PFSK-1 (cell line): ENCODE measurements around the gene PALD1.

Experiments used
- FOXP2 ChIP-seq: optimal IDR thresholded peaks from 2 replicates; pipeline ENCODE3; 2011; ENCODE audit warnings: borderline replicate concordance, control low read depth, inconsistent platforms; ENCODE audit not compliant: insufficient read depth; ENCODE audit errors: extremely low read length, extremely low read depth
- POLR2AphosphoS5 ChIP-seq: IDR thresholded peaks from 2 replicates; pipeline ENCODE4 v1.6.1; 2012; ENCODE audit warnings: low read depth, mild to moderate bottlenecking, control low read depth, low read length, moderate library complexity
- SIN3A ChIP-seq: IDR thresholded peaks from 2 replicates; pipeline ENCODE4 v1.6.1; 2012; ENCODE audit warnings: mild to moderate bottlenecking, low read length, moderate library complexity, borderline replicate concordance; ENCODE audit not compliant: insufficient read depth
- TAF1 ChIP-seq: IDR thresholded peaks from 2 replicates; pipeline ENCODE4 v1.6.1; 2012; ENCODE audit warnings: low read length, control low read depth, borderline replicate concordance; ENCODE audit not compliant: insufficient read depth
- TF ChIP-seq, protein P1 (sequence below), 2 experiments: IDR thresholded peaks; 2 replicates each; pipeline versions ENCODE4 v1.6.1 to v1.8.0; 2011 to 2012; ENCODE audit warnings: low read depth in 2 of 2, low read length in 2 of 2, control low read depth in 1 of 2, inconsistent platforms in 1 of 2, mild to moderate bottlenecking in 1 of 2, moderate library complexity in 1 of 2; ENCODE audit not compliant: insufficient read depth in 1 of 2

Gene PALD1

GRCh38 chr10:70592746-70593512, 114.4 kb downstream of the PALD1 start:
- TF ChIP-seq SIN3A = no peak
- no peak for TF ChIP-seq POLR2AphosphoS5
- no peak for TF ChIP-seq TAF1
- no peak for TF ChIP-seq FOXP2
- TF ChIP-seq, protein P1, sequence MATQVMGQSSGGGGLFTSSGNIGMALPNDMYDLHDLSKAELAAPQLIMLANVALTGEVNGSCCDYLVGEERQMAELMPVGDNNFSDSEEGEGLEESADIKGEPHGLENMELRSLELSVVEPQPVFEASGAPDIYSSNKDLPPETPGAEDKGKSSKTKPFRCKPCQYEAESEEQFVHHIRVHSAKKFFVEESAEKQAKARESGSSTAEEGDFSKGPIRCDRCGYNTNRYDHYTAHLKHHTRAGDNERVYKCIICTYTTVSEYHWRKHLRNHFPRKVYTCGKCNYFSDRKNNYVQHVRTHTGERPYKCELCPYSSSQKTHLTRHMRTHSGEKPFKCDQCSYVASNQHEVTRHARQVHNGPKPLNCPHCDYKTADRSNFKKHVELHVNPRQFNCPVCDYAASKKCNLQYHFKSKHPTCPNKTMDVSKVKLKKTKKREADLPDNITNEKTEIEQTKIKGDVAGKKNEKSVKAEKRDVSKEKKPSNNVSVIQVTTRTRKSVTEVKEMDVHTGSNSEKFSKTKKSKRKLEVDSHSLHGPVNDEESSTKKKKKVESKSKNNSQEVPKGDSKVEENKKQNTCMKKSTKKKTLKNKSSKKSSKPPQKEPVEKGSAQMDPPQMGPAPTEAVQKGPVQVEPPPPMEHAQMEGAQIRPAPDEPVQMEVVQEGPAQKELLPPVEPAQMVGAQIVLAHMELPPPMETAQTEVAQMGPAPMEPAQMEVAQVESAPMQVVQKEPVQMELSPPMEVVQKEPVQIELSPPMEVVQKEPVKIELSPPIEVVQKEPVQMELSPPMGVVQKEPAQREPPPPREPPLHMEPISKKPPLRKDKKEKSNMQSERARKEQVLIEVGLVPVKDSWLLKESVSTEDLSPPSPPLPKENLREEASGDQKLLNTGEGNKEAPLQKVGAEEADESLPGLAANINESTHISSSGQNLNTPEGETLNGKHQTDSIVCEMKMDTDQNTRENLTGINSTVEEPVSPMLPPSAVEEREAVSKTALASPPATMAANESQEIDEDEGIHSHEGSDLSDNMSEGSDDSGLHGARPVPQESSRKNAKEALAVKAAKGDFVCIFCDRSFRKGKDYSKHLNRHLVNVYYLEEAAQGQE (IDR thresholded peaks at IDR 0.05; ENCODE audit: insufficient read depth in 1 of 2, low read depth in 2 of 2, low read length in 2 of 2) = no peak

DNA sequence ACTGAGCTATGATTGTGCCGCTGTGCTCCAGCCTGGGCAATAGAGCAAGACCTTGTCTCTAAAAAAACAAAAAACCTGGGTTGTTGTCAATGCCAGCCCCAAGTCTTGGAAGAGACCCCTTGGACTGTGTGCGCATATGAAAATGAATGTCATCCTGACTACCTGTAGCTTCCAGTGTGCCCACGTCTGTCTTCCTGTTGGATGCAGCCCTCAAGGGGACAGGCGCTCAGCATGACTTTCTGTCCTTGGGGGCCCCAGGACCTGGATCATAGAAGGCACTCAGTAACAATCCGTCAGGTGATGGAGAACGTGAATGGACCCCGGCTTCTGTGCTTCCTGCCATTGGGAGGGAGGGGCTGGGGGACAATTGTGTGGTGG, 114.9 kb downstream of the PALD1 start:
- no peak for TF ChIP-seq SIN3A
- no peak for TF ChIP-seq POLR2AphosphoS5
- no peak for TF ChIP-seq FOXP2
- TF ChIP-seq TAF1 = no peak
- TF ChIP-seq, protein P1 (IDR thresholded peaks at IDR 0.05; ENCODE audit: insufficient read depth in 1 of 2, low read depth in 2 of 2, low read length in 2 of 2) = no peak

- TF ChIP-seq FOXP2 = no peak
These were observed 115.6 kb downstream of the PALD1 start for GRCh38 chr10:70594161-70594560.

GRCh38 chr10:70595566-70596016, 117.0 kb downstream of the PALD1 start:
- no peak for TF ChIP-seq TAF1
- no peak for TF ChIP-seq POLR2AphosphoS5
- TF ChIP-seq, protein P1 (IDR thresholded peaks at IDR 0.05; ENCODE audit: insufficient read depth in 1 of 2, low read depth in 2 of 2, low read length in 2 of 2) = no peak
- TF ChIP-seq FOXP2 = no peak
- TF ChIP-seq SIN3A = no peak

DNA sequence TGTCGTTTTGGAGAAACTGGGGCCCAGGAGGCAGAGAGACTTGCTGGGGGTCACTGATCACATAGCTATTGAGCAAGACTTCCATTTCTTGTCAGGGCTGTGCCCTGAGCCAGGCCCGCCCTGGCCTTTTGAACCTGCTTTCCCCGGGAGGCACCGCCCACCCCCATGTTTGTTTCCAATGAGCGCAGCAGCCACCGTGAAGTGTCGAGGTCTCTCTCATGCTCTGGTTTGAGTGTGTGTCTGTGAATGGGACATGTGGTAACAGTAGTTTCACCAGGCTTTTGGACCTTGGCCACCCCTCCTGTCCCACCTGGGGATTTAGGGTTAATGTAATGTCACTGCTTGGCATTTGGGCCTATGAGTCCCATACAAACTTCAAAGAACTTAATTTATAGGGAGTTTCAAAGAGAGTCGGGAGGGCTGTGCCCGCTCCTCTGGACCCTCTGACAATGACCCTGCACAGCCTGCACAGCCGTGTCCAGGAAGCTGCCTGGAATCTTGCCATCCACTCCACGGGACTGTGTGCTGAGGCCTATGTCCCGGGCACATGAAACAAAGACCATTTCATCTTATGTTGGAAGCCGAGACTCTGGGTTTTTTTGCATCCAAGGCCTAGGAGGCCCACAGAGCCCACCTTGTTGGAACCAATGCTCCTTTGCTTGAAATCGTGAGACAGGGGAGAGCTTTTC, 117.7 kb downstream of the PALD1 start:
- TF ChIP-seq, protein P1 (IDR thresholded peaks at IDR 0.05; ENCODE audit: insufficient read depth in 1 of 2, low read depth in 2 of 2, low read length in 2 of 2) = no peak
